Right renal pelvis (tissue), 4 donors: ENCODE data around the gene NBPF1. TPM values are rescaled to one million over a fixed set of nuclear protein-coding genes. Genes with fewer than 3 reads are reported as not detected.
"Not testable (repeated sequence)": the region's sequence is repeated elsewhere in the genome, so short reads cannot be mapped to it uniquely, and the experiment has no call there.

Source experiments
- DNase-seq, 4 donors: peaks; one replicate each; pipeline ENCODE4 v3.0.0-alpha.2; 2013; ENCODE audit warnings: low read depth in 4 of 4, low spot score in 3 of 4, missing footprints in 1 of 4
- polyA plus RNA-seq, 4 donors: library from polyadenylated mRNA; unstranded; fragments of 120-200 nt; gene quantifications; one replicate each; pipeline ENCODE4 v1.2.1, GENCODE V29; 2013; ENCODE audit not compliant: insufficient read length in 4 of 4

NBPF1 gene
- polyA plus RNA-seq, 4 donors, result 70.5 to 157 (median 88.6) TPM

- not testable (repeated sequence) for DNase-seq
Measured at GRCh38 chr1:16642025-16642966, 28.9 kb upstream of the NBPF1 start.

- not testable (repeated sequence) for DNase-seq
Measured at GRCh38 chr1:16641159-16641975, 28.0 kb upstream of the NBPF1 start.

GRCh38 chr1:16639091-16640031 is 26.0 kb upstream of the NBPF1 start:
- not testable (repeated sequence) for DNase-seq

- DNase-seq, result not testable (repeated sequence)
Measured at GRCh38 chr1:16637941-16638778, 24.8 kb upstream of the NBPF1 start.

- not testable (repeated sequence) for DNase-seq
Measured at GRCh38 chr1:16636551-16637195, 23.3 kb upstream of the NBPF1 start.

GRCh38 chr1:16635959-16636358 is 22.6 kb upstream of the NBPF1 start:
- not testable (repeated sequence) for DNase-seq

- not testable (repeated sequence) for DNase-seq
Measured at GRCh38 chr1:16633540-16634282, 20.3 kb upstream of the NBPF1 start.

- not testable (repeated sequence) for DNase-seq
Measured at GRCh38 chr1:16632044-16632850, 18.9 kb upstream of the NBPF1 start.

GRCh38 chr1:16631248-16632043 is 18.1 kb upstream of the NBPF1 start:
- no peak for DNase-seq

- no peak for DNase-seq
Measured at GRCh38 chr1:16630661-16631247, 17.4 kb upstream of the NBPF1 start.

GRCh38 chr1:16629916-16630530 is 16.7 kb upstream of the NBPF1 start:
- not testable (repeated sequence) for DNase-seq

- no peak for DNase-seq
Measured at GRCh38 chr1:16628361-16629111, 15.2 kb upstream of the NBPF1 start.

- not testable (repeated sequence) for DNase-seq
Measured at GRCh38 chr1:16626409-16626983, 13.1 kb upstream of the NBPF1 start.
